ENCODE results near the gene GLTP.

GLTP gene

GRCh38 chr12:109840305-109841074 lies 39.9 kb downstream of the GLTP start:
- no peak for DNase-seq

GRCh38 chr12:109839444-109839843 lies 40.9 kb downstream of the GLTP start:
- no peak for DNase-seq

GRCh38 chr12:109836916-109837315 lies 43.4 kb downstream of the GLTP start:
- DNase-seq = no peak

GRCh38 chr12:109835827-109836226 lies 44.5 kb downstream of the GLTP start:
- DNase-seq = no peak

- DNase-seq = no peak
Measured at GRCh38 chr12:109833307-109834189, 46.8 kb downstream of the GLTP start, which contains the start of gene TRPV4. Gene TRPV4 (minus strand): TSS chr12:109833398. CDS start chr12:109814796, 18,602 bp downstream.

GRCh38 chr12:109832541-109833306 lies 47.6 kb downstream of the GLTP start:
- no peak for DNase-seq

GRCh38 chr12:109831929-109832328 lies 48.4 kb downstream of the GLTP start:
- DNase-seq = no peak

GRCh38 chr12:109831365-109831764 lies 49.0 kb downstream of the GLTP start:
- DNase-seq = no peak

GRCh38 chr12:109830718-109831117 lies 49.6 kb downstream of the GLTP start:
- no peak for DNase-seq

- no peak for DNase-seq
Measured at GRCh38 chr12:109830267-109830666, 50.1 kb downstream of the GLTP start.

- no peak for DNase-seq
Measured at GRCh38 chr12:109829667-109830066, 50.7 kb downstream of the GLTP start.

GRCh38 chr12:109828754-109829511 lies 51.4 kb downstream of the GLTP start:
- DNase-seq = no peak

- DNase-seq = no peak
Measured at GRCh38 chr12:109827566-109828550, 52.5 kb downstream of the GLTP start.

GRCh38 chr12:109827080-109827479 lies 53.3 kb downstream of the GLTP start:
- DNase-seq = no peak

GRCh38 chr12:109824731-109825130 lies 55.6 kb downstream of the GLTP start:
- no peak for DNase-seq

- DNase-seq = no peak
Measured at GRCh38 chr12:109822951-109823411, 57.4 kb downstream of the GLTP start.

GRCh38 chr12:109822416-109822815 lies 57.9 kb downstream of the GLTP start:
- no peak for DNase-seq

- no peak for DNase-seq
Measured at GRCh38 chr12:109821968-109822367, 58.4 kb downstream of the GLTP start.

- DNase-seq = no peak
Measured at GRCh38 chr12:109820816-109821381, 59.4 kb downstream of the GLTP start.

- no peak for DNase-seq
Measured at GRCh38 chr12:109818905-109819500, 61.3 kb downstream of the GLTP start.

Data from GOT3 (cell line).